Activated CD4-positive, alpha-beta T cell treated with anti-CD3 and anti-CD28 coated beads for 36 hours (primary cell): ENCODE measurements around the gene AZGP1. TPM values are rescaled to one million over a fixed set of nuclear protein-coding genes. Genes with fewer than 3 reads are reported as not detected.
"Not testable (repeated sequence)": the region's sequence is repeated elsewhere in the genome, so short reads cannot be mapped to it uniquely, and the experiment has no call there.

Experiments used
- ATAC-seq: fragments of 200-7000 bp; cut with Tn5 transposase; one replicate; pipeline ENCODE4 v1.10.0; 2021; ENCODE audit warnings: mild to moderate bottlenecking, moderate library complexity
- CTCF ChIA-PET: fragments of 350-600 bp; sonication (Branson Sonifier 250); formaldehyde crosslinking; loops from one replicate; lab custom pipeline; 2021; ENCODE audit warnings: antibody characterized with exemption; lab: Charles Lee
- POLR2A ChIA-PET: fragments of 350-600 bp; sonication (Branson Sonifier 250); formaldehyde crosslinking; loops from one replicate; lab custom pipeline; 2021; ENCODE audit warnings: antibody characterized with exemption, inconsistent platforms; lab: Charles Lee
- DNase-seq: peaks from one replicate; pipeline ENCODE4 v3.0.0-alpha.2; 2020
- H3K27ac Mint-ChIP-seq: one replicate; pipeline ENCODE4 v1.8.0; 2021; ENCODE audit warnings: mixed read lengths
- H3K27me3 Mint-ChIP-seq: one replicate; pipeline ENCODE4 v1.8.0; 2021; ENCODE audit warnings: mixed read lengths
- H3K36me3 Mint-ChIP-seq: one replicate; pipeline ENCODE4 v1.8.0; 2021; ENCODE audit warnings: low read depth, mixed read lengths
- H3K4me1 Mint-ChIP-seq: one replicate; pipeline ENCODE4 v1.8.0; 2021; ENCODE audit warnings: mixed read lengths
- H3K4me3 Mint-ChIP-seq: one replicate; pipeline ENCODE4 v1.8.0; 2021; ENCODE audit warnings: mild to moderate bottlenecking, moderate library complexity, mixed read lengths
- H3K9me3 Mint-ChIP-seq: one replicate; pipeline ENCODE4 v1.8.0; 2021; ENCODE audit warnings: low read depth, mixed read lengths
- intact Hi-C, 2 experiments: fragments of 100-400 bp; cut with DNase I in 1 of 2; cut with micrococcal nuclease in 1 of 2; formaldehyde crosslinking; loops; one replicate each; pipeline versions ENCODE4 v1.14.2 to v1.15.1; 2022 to 2024; cut with DNase I, micrococcal nuclease
- total RNA-seq, 2 experiments: library from RNA; stranded (reverse); gene quantifications; one replicate each; pipeline ENCODE4 v1.2.3, GENCODE V29; 2021

Gene AZGP1
- total RNA-seq, 2 experiments from 2014 or later: not detected

GRCh38 chr7:99954643-99955042, 21.2 kb downstream of the AZGP1 start:
- DNase-seq, H3K27me3 Mint-ChIP-seq, H3K36me3 Mint-ChIP-seq, H3K27ac Mint-ChIP-seq, ATAC-seq, H3K9me3 Mint-ChIP-seq, intact Hi-C loops, H3K4me3 Mint-ChIP-seq, POLR2A ChIA-PET: not testable (repeated sequence)
- CTCF ChIA-PET: interaction anchor here (1.3 kb wide), 1 partner anchor 41 kb away, joined by 3 read pairs; no protein-coding TSS in a partner anchor
- peaks cover 11% of the 10 kb centered on the region for H3K4me1 Mint-ChIP-seq

GRCh38 chr7:99953649-99954048, 22.2 kb downstream of the AZGP1 start:
- Mint-ChIP-seq H3K27ac (peak overlapping the region; percentile 18), H3K27me3 (peaks cover 3% of the 10 kb centered on the region), H3K4me3 (no peak overlapping the region), H3K9me3 (no peaks in the 10 kb centered on the region), H3K4me1 (peaks cover 11% of the 10 kb centered on the region), H3K36me3 (no peaks in the 10 kb centered on the region)
- CTCF ChIA-PET: interaction anchor here (1.1 to 1.3 kb wide), 2 partner anchors 40 to 322 kb away, joined by 3 to 4 read pairs; no protein-coding TSS in a partner anchor
- peak; percentile 45 for DNase-seq
- POLR2A ChIA-PET: no interaction called here
- peak; percentile 95 for ATAC-seq
- intact Hi-C loops: no loop called here

GRCh38 chr7:99952649-99953048, 23.2 kb downstream of the AZGP1 start:
- H3K4me3 Mint-ChIP-seq, DNase-seq, ATAC-seq, H3K36me3 Mint-ChIP-seq, intact Hi-C loops, POLR2A ChIA-PET, H3K27me3 Mint-ChIP-seq, H3K9me3 Mint-ChIP-seq: not testable (repeated sequence)
- Mint-ChIP-seq H3K27ac (peak overlapping the region; percentile 38), H3K4me1 (peaks cover 11% of the 10 kb centered on the region)
- CTCF ChIA-PET: interaction anchor here (1.1 kb wide), 1 partner anchor 39 kb away, joined by 6 read pairs; no protein-coding TSS in a partner anchor

GRCh38 chr7:99950819-99951218, 25.0 kb downstream of the AZGP1 start:
- intact Hi-C loops, DNase-seq, H3K9me3 Mint-ChIP-seq, H3K27me3 Mint-ChIP-seq, H3K4me3 Mint-ChIP-seq, H3K27ac Mint-ChIP-seq, H3K36me3 Mint-ChIP-seq, ATAC-seq: not testable (repeated sequence)
- CTCF ChIA-PET: interaction anchor here (1.2 to 5.4 kb wide), 2 partner anchors 21 to 37 kb away, joined by 4 to 44 read pairs; partner anchors contain the start of gene GJC3
- H3K4me1 Mint-ChIP-seq: peaks cover 11% of the 10 kb centered on the region
- POLR2A ChIA-PET: interaction anchor here (0.6 kb wide), 1 partner anchor 140 kb away, joined by 5 read pairs; no protein-coding TSS in a partner anchor

GRCh38 chr7:99949645-99950228, 26.1 kb downstream of the AZGP1 start:
- H3K27ac Mint-ChIP-seq: no peak overlapping the region
- H3K36me3 Mint-ChIP-seq: no peaks in the 10 kb centered on the region
- H3K9me3 Mint-ChIP-seq: no peaks in the 10 kb centered on the region
- ATAC-seq (no peak), DNase-seq (no peak)
- ChIA-PET POLR2A (no interaction called here), CTCF (interaction anchor here (1.1 to 5.4 kb wide), 5 partner anchors 30 to 41 kb away, joined by 3 to 44 read pairs (median 4); partner anchors contain the start of gene TRIM4)
- H3K27me3 Mint-ChIP-seq: peaks cover 6% of the 10 kb centered on the region
- peaks cover 9% of the 10 kb centered on the region for H3K4me1 Mint-ChIP-seq
- H3K4me3 Mint-ChIP-seq: no peak overlapping the region
- intact Hi-C loops: loop anchor here in 1 of 2 experiments (1.0 kb wide), 1 partner anchor 36 kb away; no protein-coding TSS in a partner anchor

- no peaks in the 10 kb centered on the region for H3K9me3 Mint-ChIP-seq
- intact Hi-C loops: no loop called here
- peaks cover 6% of the 10 kb centered on the region for H3K27me3 Mint-ChIP-seq
- ATAC-seq (no peak), DNase-seq (no peak)
- H3K27ac Mint-ChIP-seq: no peak overlapping the region
- POLR2A ChIA-PET: interaction anchor here (0.6 kb wide), 1 partner anchor 309 kb away, joined by 4 read pairs; no protein-coding TSS in a partner anchor
- H3K36me3 Mint-ChIP-seq: no peaks in the 10 kb centered on the region
- no peak overlapping the region for H3K4me3 Mint-ChIP-seq
- H3K4me1 Mint-ChIP-seq: peaks cover 5% of the 10 kb centered on the region
- CTCF ChIA-PET: interaction anchor here (0.9 to 5.4 kb wide), 4 partner anchors 9 to 34 kb away, joined by 3 to 44 read pairs (median 4); no protein-coding TSS in a partner anchor
Observed at GRCh38 chr7:99947608-99948007, 28.2 kb downstream of the AZGP1 start.

GRCh38 chr7:99944497-99945070, 31.2 kb downstream of the AZGP1 start:
- Mint-ChIP-seq H3K4me3 (no peak overlapping the region), H3K4me1 (peaks cover 5% of the 10 kb centered on the region), H3K36me3 (no peaks in the 10 kb centered on the region), H3K9me3 (no peaks in the 10 kb centered on the region), H3K27me3 (peaks cover 9% of the 10 kb centered on the region), H3K27ac (no peak overlapping the region)
- ChIA-PET CTCF (interaction anchor here (0.6 to 1.9 kb wide), 7 partner anchors 25 to 293 kb away, joined by 3 to 8 read pairs (median 4); no protein-coding TSS in a partner anchor), POLR2A (interaction anchor here (0.9 kb wide), 1 partner anchor 25 kb away, joined by 3 read pairs; the partner anchor contains the start of gene TRIM4)
- intact Hi-C loops: no loop called here
- DNase-seq (no peak), ATAC-seq (no peak)

GRCh38 chr7:99943641-99944496, 32.0 kb downstream of the AZGP1 start:
- ATAC-seq: no peak
- no peak overlapping the region for H3K27ac Mint-ChIP-seq
- ChIA-PET POLR2A (interaction anchor here (0.9 kb wide), 1 partner anchor 24 kb away, joined by 3 read pairs; the partner anchor contains the start of gene TRIM4), CTCF (interaction anchor here (0.6 to 1.9 kb wide), 8 partner anchors 24 to 292 kb away, joined by 3 to 8 read pairs (median 4); no protein-coding TSS in a partner anchor)
- peaks cover 5% of the 10 kb centered on the region for H3K4me1 Mint-ChIP-seq
- no peaks in the 10 kb centered on the region for H3K9me3 Mint-ChIP-seq
- no peak for DNase-seq
- H3K36me3 Mint-ChIP-seq: no peaks in the 10 kb centered on the region
- intact Hi-C loops: no loop called here
- H3K27me3 Mint-ChIP-seq: peaks cover 8% of the 10 kb centered on the region
- no peak overlapping the region for H3K4me3 Mint-ChIP-seq

- POLR2A ChIA-PET: no interaction called here
Observed at GRCh38 chr7:99938296-99938695, 37.5 kb downstream of the AZGP1 start.

GRCh38 chr7:99935009-99935408, 40.8 kb downstream of the AZGP1 start:
- ATAC-seq: peak; percentile 47
- peak; percentile 44 for DNase-seq
- CTCF ChIA-PET: interaction anchor here (1.0 kb wide), 1 partner anchor 12 kb away, joined by 3 read pairs; no protein-coding TSS in a partner anchor
- H3K27ac Mint-ChIP-seq, H3K36me3 Mint-ChIP-seq, H3K4me3 Mint-ChIP-seq, intact Hi-C loops, H3K27me3 Mint-ChIP-seq, H3K9me3 Mint-ChIP-seq: not testable (repeated sequence)
- POLR2A ChIA-PET: interaction anchor here (1.0 kb wide), 1 partner anchor 17 kb away, joined by 3 read pairs; no protein-coding TSS in a partner anchor
- peaks cover 17% of the 10 kb centered on the region for H3K4me1 Mint-ChIP-seq

More at GRCh38 chr7:99938296-99938695, 37.5 kb downstream of the AZGP1 start:
- H3K27me3 Mint-ChIP-seq: peaks cover 11% of the 10 kb centered on the region
- intact Hi-C loops: no loop called here
- H3K9me3 Mint-ChIP-seq: peaks cover 7% of the 10 kb centered on the region
- H3K36me3 Mint-ChIP-seq: no peaks in the 10 kb centered on the region
- no peak for DNase-seq
- H3K4me3 Mint-ChIP-seq: no peak overlapping the region
- no peak overlapping the region for H3K27ac Mint-ChIP-seq
- CTCF ChIA-PET: interaction anchor here (0.7 to 1.9 kb wide), 5 partner anchors 10 to 43 kb away, joined by 3 to 9 read pairs (median 3); partner anchors contain the start of gene TRIM4
- no peak for ATAC-seq
- H3K4me1 Mint-ChIP-seq: peaks cover 10% of the 10 kb centered on the region
